Hematopoietic multipotent progenitor cell treated with erythropoietin and hydrocortisone succinate and interleukin-3 and kit ligand, for 8 days (in vitro differentiated cells): ENCODE results near the gene BEND3.
"Not testable (repeated sequence)": the region's sequence is repeated elsewhere in the genome, so short reads cannot be mapped to it uniquely, and the experiment has no call there.

Source experiments
- DNase-seq: peaks from one replicate; pipeline ENCODE4 v3.0.0-alpha.2; 2015

Gene BEND3

GRCh38 chr6:107114926-107115694 is at the start of gene BEND3:
Gene BEND3 (minus strand): TSS chr6:107115515. CDS start chr6:107099285, 16,230 bp downstream.
- peak; percentile 9 for DNase-seq

- DNase-seq = not testable (repeated sequence)
These were observed 49.0 kb upstream of the BEND3 start for GRCh38 chr6:107164299-107164698.

GRCh38 chr6:107161521-107161920 is 46.2 kb upstream of the BEND3 start:
- DNase-seq = no peak

- no peak for DNase-seq
These were observed 41.3 kb upstream of the BEND3 start for GRCh38 chr6:107156617-107157016.

- no peak for DNase-seq
These were observed 39.5 kb upstream of the BEND3 start for GRCh38 chr6:107154801-107155160.

GRCh38 chr6:107154131-107154800 is 39.0 kb upstream of the BEND3 start:
- no peak for DNase-seq

- DNase-seq = no peak
These were observed 37.5 kb upstream of the BEND3 start for GRCh38 chr6:107152638-107153430.

- no peak for DNase-seq
These were observed 29.4 kb upstream of the BEND3 start for GRCh38 chr6:107144666-107145065.

- DNase-seq = no peak
These were observed 28.7 kb upstream of the BEND3 start for GRCh38 chr6:107144014-107144413.

GRCh38 chr6:107140581-107140980 is 25.3 kb upstream of the BEND3 start:
- DNase-seq = no peak

- not testable (repeated sequence) for DNase-seq
These were observed 21.0 kb upstream of the BEND3 start for GRCh38 chr6:107136324-107136723.

GRCh38 chr6:107135048-107135680 is 19.8 kb upstream of the BEND3 start:
- DNase-seq = not testable (repeated sequence)

GRCh38 chr6:107132330-107132954 is 17.1 kb upstream of the BEND3 start:
- peak; percentile 48 for DNase-seq

GRCh38 chr6:107129370-107129925 is 14.1 kb upstream of the BEND3 start:
- DNase-seq = no peak

- DNase-seq = no peak
These were observed 13.3 kb upstream of the BEND3 start for GRCh38 chr6:107128577-107128976.

GRCh38 chr6:107128175-107128574 is 12.9 kb upstream of the BEND3 start:
- no peak for DNase-seq

- DNase-seq = no peak
These were observed 10.5 kb upstream of the BEND3 start for GRCh38 chr6:107125771-107126170.

GRCh38 chr6:107124934-107125348 is 9.6 kb upstream of the BEND3 start:
- DNase-seq = no peak

GRCh38 chr6:107123501-107123900 is 8.2 kb upstream of the BEND3 start:
- DNase-seq = no peak

- DNase-seq = no peak
These were observed 7.4 kb upstream of the BEND3 start for GRCh38 chr6:107122748-107123147.

GRCh38 chr6:107121964-107122495 is 6.7 kb upstream of the BEND3 start:
- DNase-seq = peak; percentile 35

- no peak for DNase-seq
These were observed 6.0 kb upstream of the BEND3 start for GRCh38 chr6:107121266-107121665.
